GM19043 (cell line): ENCODE measurements around the gene PIK3R4.

Experiments
- ATAC-seq: cut with Tn5 transposase; IDR thresholded peaks from one replicate; pipeline ENCODE4 v1.9.1; 2021; ENCODE audit warnings: low read depth; ENCODE audit not compliant: unreplicated experiment

PIK3R4 gene

DNA sequence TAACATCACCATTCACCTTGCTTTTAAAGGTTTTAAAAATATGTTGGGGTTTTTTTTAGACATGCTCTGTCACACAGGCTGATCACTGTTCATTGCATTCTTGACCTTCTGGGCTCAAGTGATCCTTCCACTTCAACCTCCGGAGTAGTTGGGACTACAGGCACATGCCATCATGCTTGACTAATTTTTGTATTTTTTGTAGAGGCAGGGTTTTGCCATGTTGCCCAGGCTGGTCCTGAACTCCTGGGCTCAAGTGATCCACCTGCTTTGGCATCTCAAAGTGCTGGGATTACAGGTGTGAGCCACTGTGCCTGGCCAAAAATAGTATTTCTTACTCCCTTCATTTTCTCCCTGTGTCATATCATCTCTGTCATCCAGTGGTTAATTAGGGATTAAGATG lies 101.4 kb downstream of the PIK3R4 start:
- no peak for ATAC-seq

DNA sequence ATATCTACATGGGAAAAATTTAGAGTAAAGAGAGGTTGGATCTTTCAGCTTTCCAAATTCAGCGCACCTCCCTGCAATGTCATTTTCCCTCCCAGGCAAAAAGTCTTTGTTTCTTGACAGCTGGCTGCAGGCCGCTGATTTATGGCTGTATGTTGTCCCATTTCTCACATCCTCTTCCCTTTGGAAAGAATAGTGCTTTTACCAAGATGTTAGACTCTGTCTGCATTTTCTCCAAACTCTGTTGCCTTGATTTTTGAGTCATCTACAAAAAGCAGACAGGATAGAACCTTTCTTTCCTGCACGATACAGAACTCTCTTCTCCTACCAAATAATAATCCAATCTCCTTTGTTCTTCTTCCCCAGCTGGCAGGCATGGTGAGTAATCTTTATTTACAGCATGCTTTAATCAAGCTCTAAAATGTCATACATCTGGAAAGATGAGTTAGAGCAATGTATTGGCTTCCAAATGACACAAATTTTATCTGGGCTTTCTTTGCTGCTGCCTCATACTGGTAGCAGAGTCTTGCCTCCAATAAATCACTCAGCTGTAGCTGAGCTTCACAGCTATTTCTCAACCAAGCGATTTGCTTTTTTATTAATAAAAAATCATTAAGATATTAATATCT lies 101.9 kb downstream of the PIK3R4 start:
- no peak for ATAC-seq

DNA sequence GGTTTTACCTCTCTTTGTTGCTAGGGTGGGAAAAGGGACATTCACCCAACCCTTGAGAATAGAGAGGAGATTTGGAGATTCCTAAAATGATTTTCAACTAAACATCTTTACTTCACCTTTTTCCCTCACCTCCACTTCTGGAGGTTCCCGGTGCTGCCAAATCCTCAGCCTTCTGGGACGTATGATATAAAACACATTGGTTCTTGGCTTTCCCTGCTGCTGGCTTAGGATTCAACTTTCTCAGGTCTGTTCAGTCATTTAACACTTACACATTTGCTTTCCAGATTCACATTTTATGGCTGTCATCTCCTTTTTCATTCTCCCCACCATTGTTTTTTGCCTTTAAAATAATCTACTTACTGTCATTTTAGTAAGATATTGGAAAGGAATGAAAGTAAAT lies 106.6 kb downstream of the PIK3R4 start:
- no peak for ATAC-seq

DNA sequence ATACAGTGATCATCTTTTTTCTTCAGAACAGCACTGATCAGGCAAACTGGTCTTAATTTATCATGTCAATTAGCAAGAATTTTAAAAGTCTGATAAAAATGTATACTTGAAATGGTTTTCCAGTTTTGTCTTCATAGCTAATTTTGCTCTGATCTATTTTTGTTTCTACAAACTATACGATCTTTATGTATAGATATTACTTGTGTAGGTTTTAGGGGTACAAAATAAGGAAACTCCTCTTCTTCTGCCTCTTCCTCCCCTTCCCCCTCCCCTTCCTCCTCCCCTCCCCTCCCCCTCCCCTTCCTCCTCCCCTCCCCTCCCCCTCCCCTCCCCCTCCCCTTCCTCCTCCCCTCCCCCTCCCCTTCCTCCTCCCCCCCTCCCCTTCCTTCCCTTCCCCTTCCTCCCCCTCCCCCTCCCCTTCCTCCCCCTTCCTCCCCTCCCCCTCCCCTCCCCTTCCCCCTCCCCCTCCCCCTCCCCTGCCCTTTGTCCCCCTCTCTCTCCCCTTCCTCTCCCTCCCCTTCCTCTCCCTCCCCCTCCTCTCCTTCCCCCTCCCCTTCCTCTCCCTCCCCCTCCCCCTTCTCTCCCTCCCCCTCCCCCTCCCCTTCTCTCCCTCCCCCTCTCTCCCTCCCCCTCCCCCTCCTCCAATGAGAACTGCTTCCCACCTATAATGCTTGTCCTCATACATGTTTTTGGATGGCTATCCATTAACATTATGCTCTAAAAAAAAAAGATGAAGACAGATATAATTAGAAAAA lies 110.0 kb downstream of the PIK3R4 start:
- no peak for ATAC-seq

DNA sequence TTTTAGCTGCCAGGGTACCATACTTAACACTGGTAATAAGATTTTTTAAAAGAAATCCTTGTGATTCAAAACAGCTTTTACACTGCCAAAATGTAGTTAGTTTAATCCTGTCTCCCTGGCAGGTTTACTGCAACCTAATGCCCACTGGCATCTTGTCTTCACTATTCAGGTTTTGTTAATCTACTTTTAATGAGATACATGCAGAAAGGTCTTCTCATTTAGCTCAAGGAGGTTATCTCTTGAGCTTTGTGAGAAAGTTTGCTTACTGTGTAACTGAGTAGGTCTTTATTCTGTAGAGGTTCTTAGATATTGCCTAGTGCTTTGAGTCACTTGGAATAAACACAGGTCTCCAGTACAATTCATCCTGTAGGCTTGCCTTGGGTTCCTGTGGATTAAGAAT lies 110.7 kb downstream of the PIK3R4 start:
- ATAC-seq: no peak

DNA sequence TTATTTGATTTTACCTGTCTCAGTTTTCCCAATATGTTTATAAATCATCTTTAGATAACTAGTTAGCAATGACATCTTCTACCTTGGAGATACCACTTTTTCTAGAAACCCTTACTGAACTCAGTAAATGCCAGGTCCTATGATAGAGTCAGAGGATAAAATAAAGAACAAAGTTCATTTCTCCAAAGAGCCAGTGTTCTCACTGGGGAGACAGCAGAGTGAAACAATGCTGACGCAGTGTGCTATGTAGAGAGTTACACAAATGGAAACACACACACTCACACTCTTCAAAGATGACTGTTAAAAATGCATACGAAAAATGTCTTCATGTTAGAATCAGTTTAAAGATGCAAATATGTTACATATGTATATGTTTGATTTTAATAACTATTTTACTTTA lies 111.3 kb downstream of the PIK3R4 start:
- ATAC-seq: no peak
